K562 (cell line): ENCODE data around the gene CERS2. TPM values are rescaled to one million over a fixed set of nuclear protein-coding genes. Genes with fewer than 3 reads are reported as not detected.
A peak's percentile ranks its signal among the peaks of the same experiment; 100 is the strongest.

ENCODE experiments used
- BHLHE40 ChIP-seq: IDR thresholded peaks from 2 replicates; pipeline ENCODE4 v1.6.1; 2011; ENCODE audit warnings: low read length, improper control_type of control experiment
- BMI1 ChIP-seq: fragments of 150-350 bp; IDR thresholded peaks from 2 replicates; pipeline ENCODE4 v1.6.1; 2014; ENCODE audit warnings: low read length
- EP400 ChIP-seq: fragments of 450-650 bp; IDR thresholded peaks from 2 replicates; pipeline ENCODE4 v1.6.1; 2017; ENCODE audit warnings: antibody characterized with exemption, mild to moderate bottlenecking, moderate library complexity
- ETV1 ChIP-seq: fragments of 450-650 bp; conservative IDR thresholded peaks from 2 replicates; pipeline ENCODE4 v1.6.1; 2016; ENCODE audit warnings: missing genetic modification characterization, control low read depth, low read depth, missing compliant biosample characterization
- MTA1 ChIP-seq: fragments of 450-650 bp; IDR thresholded peaks from 2 replicates; pipeline ENCODE4 v1.6.1; 2017; ENCODE audit warnings: borderline replicate concordance
- MYC ChIP-seq, 2 experiments: fragments of 250-450 bp in 1 of 2; sonication (Bioruptor Pico) in 1 of 2; IDR thresholded peaks; 2 replicates each; pipeline versions ENCODE4 v1.5.1 to v1.6.1; 2012 to 2021; ENCODE audit warnings: low read depth in 2 of 2, borderline replicate concordance in 1 of 2, improper control_type of control experiment in 1 of 2, low read length in 1 of 2, mild to moderate bottlenecking in 1 of 2, moderate library complexity in 1 of 2
- RAD51 ChIP-seq: fragments of 450-650 bp; IDR thresholded peaks from 2 replicates; pipeline ENCODE4 v1.7.1; 2016; ENCODE audit warnings: low read depth, mild to moderate bottlenecking, borderline replicate concordance
- USF1 ChIP-seq: sonication (generic); formaldehyde crosslinking; IDR thresholded peaks from 2 replicates; pipeline ENCODE4 v1.9.0; 2022; ENCODE audit warnings: mild to moderate bottlenecking, missing genetic modification reagents
- ZEB2 ChIP-seq: fragments of 450-650 bp; IDR thresholded peaks from 2 replicates; pipeline ENCODE4 v1.6.1; 2016
- ZNF175 ChIP-seq: fragments of 200-800 bp; sonication (Bioruptor generic); IDR thresholded peaks from 2 replicates; pipeline ENCODE4 v1.6.1; 2016; ENCODE audit warnings: low read depth, mild to moderate bottlenecking, missing genetic modification characterization, missing compliant biosample characterization
- ZNF280A ChIP-seq: fragments of 450-650 bp; IDR thresholded peaks from 2 replicates; pipeline ENCODE4 v1.6.1; 2018; ENCODE audit warnings: mild to moderate bottlenecking, low read depth; ENCODE audit not compliant: partially characterized antibody
- ZNF518B ChIP-seq: fragments of 250-450 bp; sonication (Bioruptor Pico); IDR thresholded peaks from 2 replicates; pipeline ENCODE4 v1.5.0; 2021; ENCODE audit warnings: mild to moderate bottlenecking, moderate library complexity
- polyA plus RNA-seq, 8 experiments: library from polyadenylated mRNA; depleted of rRNA in 4 of 8; stranded (reverse) in 5 of 8; unstranded in 3 of 8; fragments of >200 nt; fragmentation: Nextera tagmentation in 2 of 8; fragmentation: Illumina TruSeq in 1 of 8; extraction: Ambion mirVana in 2 of 8; extraction: Trizol in 1 of 8; gene quantifications; 2 replicates each; pipeline versions ENCODE4 v1.2.1 to v1.2.3, GENCODE V29; 2011 to 2014; ENCODE audit warnings: inconsistent platforms in 1 of 8, missing spikeins in 1 of 8
- total RNA-seq, 7 experiments: library from RNA; depleted of rRNA in 6 of 7; stranded (reverse); fragments of >200 nt in 6 of 7; fragmentation: Illumina TruSeq in 2 of 7; extraction: Trizol in 2 of 7; gene quantifications; 2 replicates each; pipeline versions ENCODE4 v1.2.1 to v1.2.3, GENCODE V29; 2011 to 2021; ENCODE audit warnings: low replicate concordance in 1 of 7

CERS2 gene
- total and polyA plus RNA-seq, 9 of the 15 experiments (the other 6 are each of a cell fraction or from before 2014, with no cell fraction given): 23.4 to 295 (median 132) TPM

- peak; percentile 38; the same call in 1 of the 2 replicates for TF ChIP-seq ZNF175 (CRISPR knock-in tag)
- 0 out of 2 replicates have a peak, but pooled peaks have one; percentile 19 for TF ChIP-seq MTA1
- no peak for TF ChIP-seq BMI1
- TF ChIP-seq BHLHE40: peak; percentile 74
- TF ChIP-seq MYC (IDR thresholded peaks at IDR 0.05; ENCODE audit: low read depth, low read length): peak; percentile 27; the same call in 1 of the 2 replicates
- TF ChIP-seq MYC (CRISPR knock-in tag; IDR thresholded peaks at IDR 0.05; ENCODE audit: borderline replicate concordance, low read depth): no peak
- TF ChIP-seq USF1 (CRISPR knock-in tag): peak; percentile 86
- TF ChIP-seq EP400: peak; percentile 39
- TF ChIP-seq ZEB2: peak; percentile 60
- TF ChIP-seq ETV1 (tag): peak; percentile 62
- peak; percentile 83 for TF ChIP-seq RAD51
- TF ChIP-seq ZNF280A: no peak
- no peak for TF ChIP-seq ZNF518B
These were observed 27.0 kb upstream of the CERS2 start (continued) for GRCh38 chr1:151001602-151002001.
